HG03280 (cell line): ENCODE data around the gene H2AZ2.
A peak's percentile ranks its signal among the peaks of the same experiment; 100 is the strongest.
"Not testable (repeated sequence)": the region's sequence is repeated elsewhere in the genome, so short reads cannot be mapped to it uniquely, and the experiment has no call there.

Experiments
- ATAC-seq: cut with Tn5 transposase; IDR thresholded peaks from one replicate; pipeline ENCODE4 v1.9.1; 2021; ENCODE audit warnings: mild to moderate bottlenecking, moderate library complexity; ENCODE audit not compliant: unreplicated experiment

H2AZ2 gene

DNA sequence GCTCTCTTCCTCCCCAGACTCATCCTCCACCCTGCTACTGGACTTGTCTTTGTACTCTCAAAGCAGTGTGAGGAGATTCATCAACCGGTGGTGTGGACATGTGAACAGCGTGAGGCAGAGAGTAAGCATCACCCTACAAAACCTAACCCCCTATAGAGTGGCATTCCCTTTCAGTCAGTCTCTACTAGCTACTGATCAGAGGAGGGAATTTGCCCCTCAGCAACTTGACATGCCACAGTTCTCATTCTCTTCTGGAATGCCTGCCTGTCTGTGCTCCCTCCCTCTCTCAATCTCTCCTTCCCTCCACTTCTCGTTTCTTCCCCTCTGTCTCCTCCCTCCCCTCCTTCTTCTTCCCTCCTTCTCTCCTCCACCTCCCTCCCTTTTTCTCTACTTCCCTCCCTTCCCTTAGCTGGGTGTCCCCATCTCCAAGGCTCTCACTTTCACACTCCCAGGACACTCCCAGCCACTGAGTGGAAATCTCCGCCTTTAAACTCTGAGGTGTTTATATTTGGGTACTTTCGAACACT lies 24.6 kb downstream of the H2AZ2 start:
- ATAC-seq = no peak

DNA sequence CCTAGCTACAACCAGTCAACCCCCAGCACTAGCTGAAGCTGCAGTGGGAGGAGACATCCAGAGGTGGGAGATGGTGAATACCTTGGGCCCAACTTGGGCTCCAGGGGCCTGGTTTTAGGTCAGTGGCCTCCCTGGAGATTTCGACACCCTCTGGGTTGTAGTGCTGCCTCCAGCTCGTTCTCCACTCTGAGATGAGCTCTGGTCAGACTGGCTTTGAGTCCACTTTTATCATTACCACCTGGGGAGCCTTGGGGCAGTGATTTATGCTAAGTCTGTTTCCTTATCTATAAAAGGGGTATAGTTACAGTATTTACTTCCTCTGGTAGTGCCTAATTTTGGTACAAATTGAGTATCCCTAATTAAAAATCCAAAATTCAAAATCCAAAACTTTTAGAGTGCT lies 28.6 kb downstream of the H2AZ2 start:
- ATAC-seq = no peak

DNA sequence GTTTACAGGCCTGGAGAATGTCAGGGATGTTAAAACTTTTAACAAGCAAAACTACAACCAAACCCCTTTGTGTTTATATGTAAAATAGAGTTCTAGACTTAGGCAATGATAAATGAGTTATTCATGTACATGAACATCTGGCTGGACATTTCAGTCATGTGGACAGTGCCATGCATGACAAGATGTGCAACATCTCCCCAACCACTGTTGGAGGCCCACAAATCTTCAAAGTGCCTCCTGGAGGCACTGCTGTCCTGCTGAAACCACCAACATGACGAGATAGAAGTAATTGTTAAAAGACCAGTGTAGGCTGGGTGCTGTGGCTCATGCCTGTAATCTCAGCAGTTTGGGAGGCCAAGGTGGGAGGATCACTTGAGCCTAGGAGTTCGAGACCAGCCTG lies 33.0 kb downstream of the H2AZ2 start:
- ATAC-seq = no peak

DNA sequence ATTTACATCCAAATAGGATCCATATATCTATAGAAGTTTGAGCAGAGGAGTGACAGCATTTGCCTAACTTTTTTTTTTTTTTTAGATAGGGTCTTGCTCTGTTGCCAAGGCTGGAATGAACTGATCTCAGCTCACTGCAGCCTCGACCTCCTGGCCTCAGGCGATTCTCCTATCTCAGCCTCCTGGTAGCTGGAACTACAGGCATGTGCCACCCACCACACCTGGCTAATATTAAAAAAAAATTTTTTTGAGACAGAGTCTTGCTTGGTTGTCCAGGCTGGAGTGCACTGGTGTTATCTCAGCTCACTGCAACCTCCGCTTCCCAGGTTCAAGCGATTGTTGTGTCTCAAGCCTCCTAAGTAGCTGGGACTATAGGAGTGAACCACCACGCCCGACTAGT lies 36.3 kb downstream of the H2AZ2 start:
- ATAC-seq = no peak

DNA sequence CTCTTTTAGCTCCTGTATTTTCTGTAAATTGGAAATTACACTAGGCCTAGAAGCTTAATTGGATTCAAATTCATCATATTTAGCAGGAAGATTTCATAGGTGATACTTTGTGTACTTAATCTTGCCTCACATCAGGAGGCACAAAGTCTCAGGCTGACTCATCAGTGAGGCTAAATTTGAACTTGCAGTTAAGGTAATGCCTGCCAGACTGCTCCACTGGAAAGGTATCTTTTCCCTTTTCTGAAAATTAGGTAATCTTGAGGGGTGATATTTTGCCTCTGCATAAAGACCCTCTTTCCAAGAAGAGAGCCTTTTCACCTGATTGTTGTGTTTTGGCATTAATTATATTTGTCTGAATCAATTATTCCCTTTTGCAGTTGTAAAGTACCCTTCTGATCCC lies 36.8 kb downstream of the H2AZ2 start:
- ATAC-seq = no peak

DNA sequence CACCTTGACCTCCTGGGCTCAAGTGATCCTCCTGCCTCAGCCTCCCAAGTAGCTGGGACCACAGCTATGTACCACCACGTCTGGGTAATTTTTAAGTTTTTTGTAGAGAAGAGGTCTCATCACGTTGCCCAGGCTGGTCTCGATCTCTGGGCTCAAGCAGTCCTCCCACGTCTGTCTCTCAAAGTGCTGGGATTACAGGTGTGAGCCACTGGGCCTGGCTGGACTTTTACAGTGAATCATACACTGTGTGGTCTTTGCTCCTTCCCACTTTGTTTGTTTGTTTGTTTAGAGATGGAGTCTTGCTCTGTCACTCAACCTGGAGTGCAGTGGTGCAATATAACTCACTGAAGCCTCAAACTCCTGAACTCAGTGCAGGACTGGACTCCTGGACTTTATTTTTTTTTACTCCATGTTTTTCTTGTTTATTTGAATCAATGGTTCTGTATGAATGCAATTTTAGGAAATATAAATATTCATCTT lies 38.9 kb downstream of the H2AZ2 start:
- no peak for ATAC-seq

DNA sequence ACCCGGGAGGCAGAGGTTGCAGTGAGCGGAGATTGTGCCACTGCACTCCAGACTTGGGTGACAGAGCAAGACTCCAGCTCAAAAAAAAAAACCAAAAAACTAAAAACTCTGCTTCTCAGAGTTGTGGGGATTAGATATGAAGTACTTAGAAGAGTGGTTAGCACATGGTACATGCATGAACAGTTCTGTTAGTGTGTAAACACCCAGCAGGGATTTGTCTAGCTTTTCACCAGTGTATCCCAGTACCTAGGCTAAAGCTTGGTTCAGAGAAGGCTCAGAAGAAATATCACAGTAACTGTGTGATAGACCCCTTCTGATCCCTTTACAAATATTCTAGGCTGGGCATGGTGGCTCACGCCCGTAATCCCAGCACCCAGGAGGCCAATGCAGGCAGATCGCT lies 41.9 kb downstream of the H2AZ2 start:
- ATAC-seq = no peak

DNA sequence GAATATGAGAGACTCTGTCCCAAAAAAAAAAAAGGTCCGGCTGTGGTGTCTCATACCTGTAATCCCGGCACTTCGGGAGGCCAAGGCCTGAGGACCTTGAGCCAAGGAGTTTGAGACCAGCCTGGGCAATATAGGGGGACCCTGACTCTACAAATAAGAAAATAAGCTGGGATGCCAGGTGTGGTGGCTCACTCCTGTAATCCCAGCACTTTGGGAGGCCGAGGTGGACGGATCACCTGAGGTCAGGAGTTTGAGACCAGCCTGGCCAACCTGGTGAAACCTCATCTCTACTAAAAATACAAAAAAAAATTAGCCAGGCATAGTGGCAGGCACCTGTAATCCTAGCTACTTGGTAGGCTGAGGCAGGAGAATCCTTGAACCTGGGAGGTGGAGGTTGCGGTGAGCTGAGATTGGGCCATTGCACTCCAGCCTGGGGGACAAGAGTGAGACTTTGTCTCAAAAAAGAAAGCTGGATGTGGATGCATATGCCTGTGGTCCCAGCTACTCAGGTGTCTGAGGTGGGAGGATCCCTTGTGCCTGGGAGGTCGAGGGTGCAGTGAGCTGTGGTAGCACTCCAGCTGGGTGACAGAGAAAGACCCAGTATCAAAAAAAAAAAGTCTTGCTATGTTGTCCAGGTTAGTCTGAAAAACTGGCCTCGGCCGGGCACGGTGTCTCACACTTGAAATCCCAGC lies 43.9 kb downstream of the H2AZ2 start:
- not testable (repeated sequence) for ATAC-seq

DNA sequence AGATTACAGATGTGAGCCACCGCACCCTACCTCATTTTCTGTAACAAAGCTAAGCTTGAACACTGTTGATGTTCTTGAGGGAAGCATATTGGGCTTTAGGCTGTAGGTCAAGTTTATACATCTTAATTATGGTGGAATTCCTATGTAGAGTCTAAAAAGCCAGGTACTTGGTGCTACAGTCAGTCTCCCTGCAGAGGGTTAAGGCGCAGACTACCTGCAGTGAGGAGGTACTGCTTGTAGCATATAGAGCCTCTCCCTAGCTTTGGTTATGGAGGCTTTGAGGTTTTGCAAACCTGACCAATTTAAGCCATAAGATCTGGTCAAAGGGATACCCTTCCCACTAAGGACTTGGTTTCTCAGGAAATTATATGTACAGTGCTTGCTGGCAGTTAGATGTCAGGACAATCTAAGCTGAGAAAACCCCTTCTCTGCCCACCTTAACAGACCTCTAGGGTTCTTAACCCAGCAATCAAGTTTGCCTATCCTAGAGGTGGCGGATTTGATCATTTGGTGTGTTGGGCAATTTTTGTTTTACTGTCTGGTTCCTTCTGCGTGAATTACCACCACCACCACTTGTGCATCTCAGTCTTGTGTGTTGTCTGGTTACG lies 45.4 kb downstream of the H2AZ2 start:
- ATAC-seq = no peak

DNA sequence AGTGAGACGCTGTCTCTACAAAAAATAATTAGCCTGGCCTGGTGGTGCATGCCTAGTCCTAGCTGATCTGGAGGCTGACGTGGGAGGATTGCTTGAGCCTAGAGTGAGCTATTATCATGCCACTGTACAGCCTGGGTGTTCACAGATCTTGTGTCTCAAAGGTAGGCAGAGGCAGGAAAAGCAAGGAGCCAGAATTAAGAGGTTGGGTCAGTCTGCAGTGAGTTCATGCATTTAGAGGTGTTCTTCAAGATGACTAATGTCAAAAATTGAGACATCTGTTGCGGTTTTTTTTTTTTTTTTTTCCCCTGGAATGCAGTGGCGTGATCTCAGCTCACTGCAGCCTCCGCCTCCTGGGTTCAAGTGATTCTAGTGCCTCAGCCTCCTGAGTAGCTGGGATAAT lies 46.0 kb downstream of the H2AZ2 start:
- ATAC-seq = no peak

DNA sequence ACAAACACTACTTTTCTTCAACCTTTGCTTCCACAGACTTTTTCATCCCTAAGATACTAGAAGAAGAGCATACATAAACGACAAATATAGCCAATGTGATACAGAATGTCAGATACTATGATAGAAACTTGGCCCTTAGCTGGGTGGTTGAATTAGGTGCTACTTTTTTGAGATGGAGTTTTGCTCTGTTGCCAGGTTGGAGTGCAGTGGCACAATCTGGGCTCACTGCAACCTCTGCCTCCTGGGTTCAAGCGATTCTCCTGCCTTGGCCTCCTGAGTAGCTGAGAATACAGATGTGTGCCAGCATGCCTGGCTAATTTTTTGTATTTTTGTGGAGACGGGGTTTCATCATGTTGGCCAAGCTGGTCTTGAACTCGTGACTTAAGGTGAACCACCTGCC lies 47.9 kb downstream of the H2AZ2 start:
- ATAC-seq = no peak

DNA sequence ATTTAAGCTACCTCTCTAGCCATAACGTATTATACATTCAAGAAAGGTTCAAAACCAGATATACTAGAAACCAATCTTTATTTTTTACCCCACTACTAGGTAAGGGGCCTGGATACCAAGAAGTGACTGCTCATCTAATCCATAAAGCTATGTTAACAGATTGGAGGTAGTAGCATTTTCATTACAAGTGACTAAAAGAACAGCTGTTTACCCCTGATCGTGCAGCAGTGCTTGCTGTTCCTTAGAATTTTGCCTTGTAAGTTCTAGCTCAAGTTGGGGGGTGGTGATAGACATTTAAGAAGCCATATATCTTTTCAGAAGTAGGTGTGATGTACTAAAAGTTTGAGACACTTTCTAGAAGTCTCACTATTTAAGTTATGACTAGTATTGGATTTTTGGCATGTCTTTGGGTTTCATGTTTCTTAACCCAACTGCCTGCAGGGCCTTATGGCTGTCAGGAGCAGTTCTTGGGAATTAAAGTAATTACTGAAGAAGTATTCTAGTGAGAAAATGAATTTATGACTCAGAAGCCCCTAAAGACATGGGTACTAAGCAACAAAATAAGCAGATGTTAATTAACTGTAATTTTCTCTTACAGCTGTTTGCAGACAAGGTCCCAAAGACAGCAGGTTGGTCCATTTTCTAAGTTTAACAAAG lies 49.1 kb downstream of the H2AZ2 start:
- no peak for ATAC-seq

DNA sequence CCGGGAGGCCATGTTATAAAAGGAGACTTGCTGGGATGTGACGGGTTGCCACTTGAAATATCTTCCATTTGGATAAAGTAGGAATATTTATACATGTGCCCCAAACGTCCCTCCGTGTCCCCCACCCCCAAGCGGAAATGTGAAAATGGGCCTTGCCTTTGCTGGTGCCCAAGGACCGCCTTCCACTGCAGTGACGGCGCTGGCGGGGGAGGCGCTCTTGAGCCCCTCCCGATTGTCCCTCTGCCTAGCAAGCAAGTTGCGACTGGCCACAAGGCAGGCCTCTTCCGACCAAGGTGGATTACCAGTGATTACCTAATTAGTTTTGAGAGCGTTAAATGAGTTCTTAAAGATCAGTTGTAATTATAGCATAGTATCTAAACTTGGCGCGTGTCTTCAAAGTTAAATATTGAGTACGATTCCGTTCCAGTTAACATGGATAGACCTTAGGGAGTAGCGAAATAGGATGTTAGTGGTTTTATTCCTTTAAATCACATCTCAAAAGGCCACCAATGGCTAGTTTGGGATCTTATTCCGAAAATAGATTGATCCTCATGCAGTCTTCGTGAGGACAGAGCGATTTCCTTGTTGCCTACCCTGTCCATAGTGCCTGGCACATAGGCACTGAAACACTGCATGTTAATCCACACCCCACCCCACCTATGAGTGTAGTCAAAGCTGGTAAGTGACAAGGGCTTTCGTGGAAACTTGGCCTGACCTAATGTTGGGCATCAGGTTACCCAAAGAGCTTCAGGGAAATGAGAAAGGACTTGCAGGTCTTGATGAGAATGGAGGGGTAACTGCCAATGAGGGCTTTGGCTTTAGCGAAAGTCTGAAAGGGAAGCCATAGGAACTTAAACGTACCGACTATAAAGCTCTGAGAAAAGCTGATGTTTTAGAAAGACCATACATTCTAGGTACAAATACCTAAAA lies 50.3 kb downstream of the H2AZ2 start:
- peak; percentile 40 for ATAC-seq

DNA sequence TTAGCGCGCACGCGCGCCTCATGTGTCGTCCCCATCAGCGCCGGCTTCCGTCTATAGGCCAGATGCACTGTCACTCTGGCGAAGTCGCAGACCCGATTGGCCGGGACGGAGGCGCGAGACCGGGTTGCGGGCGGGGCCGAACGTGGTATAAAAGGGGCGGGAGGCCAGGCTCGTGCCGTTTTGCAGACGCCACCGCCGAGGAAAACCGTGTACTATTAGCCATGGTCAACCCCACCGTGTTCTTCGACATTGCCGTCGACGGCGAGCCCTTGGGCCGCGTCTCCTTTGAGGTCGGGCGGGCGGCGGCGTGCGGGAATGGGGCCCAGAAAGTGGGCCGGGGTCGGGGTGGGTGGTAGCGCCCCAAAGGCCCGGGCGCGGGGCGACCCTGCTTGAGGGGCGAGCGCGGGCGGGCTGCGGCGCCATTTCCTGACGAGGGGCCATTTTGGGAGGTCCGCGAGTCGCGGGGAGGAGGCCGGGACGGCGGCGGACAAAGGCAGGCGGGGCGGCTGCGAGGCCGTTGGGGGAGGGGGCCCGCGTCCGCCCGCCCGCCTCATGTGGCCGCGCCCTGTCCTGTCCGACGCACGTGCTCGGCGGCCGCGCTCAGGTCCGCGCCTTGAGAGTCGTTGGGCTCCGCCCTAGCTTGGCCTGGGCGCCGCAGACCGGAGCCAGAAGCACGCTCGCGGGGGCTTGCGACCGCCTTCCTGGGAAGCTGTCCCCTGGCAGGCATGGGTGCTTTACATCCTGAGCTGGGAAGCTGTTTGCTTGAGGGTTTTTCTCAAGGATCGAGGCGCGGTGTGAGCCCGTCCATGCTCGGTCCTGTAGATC lies 51.2 kb downstream of the H2AZ2 start, which contains the start of gene PPIA:
Gene PPIA, plus strand, starts transcription at position 178 of the 825 bp plus-strand sequence. Its CDS starts 44 bp downstream, at position 222.
- peak; percentile 92 for ATAC-seq

DNA sequence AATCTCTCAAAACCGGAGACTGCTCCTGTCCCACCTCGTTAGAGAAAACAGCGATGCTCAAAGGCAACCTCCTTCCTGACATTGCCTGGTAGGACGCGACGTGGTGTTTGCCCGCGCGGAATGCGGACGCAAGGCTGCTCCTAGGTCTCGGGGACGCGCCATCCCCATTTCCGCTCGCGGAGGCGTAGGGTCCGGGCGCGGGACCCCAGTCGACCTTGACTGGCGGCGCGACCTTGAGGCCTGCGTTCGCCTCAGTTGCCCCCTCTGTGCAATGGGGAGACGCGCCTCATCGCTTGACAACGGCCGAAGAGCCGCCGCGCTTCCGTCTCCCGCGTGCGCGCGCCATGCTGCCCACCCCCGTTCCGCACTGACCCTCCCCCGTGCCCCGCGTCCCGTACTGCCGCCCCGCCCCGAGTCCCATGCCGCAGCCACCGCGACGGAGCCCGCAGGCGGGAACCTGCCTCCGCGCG lies 51.8 kb downstream of the H2AZ2 start:
- no peak for ATAC-seq

DNA sequence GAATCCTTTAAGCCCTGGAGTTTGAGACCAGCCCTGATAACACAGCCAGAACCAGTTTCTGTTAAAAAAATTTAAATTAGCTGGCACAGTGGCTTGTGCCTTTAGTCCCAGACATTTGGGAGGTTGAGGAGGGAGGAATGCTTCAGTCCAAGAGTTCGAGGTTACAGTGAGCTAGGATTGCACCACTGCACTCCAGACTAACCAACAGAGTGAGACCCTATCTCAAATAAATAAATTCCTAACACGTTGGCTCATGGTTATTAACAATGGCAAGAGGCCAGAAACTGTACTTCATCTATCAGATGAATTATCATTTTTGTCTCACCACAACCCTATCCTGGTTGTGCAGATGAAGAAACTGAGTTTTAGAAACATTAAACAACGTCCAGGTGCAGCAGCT lies 53.6 kb downstream of the H2AZ2 start:
- ATAC-seq = no peak

DNA sequence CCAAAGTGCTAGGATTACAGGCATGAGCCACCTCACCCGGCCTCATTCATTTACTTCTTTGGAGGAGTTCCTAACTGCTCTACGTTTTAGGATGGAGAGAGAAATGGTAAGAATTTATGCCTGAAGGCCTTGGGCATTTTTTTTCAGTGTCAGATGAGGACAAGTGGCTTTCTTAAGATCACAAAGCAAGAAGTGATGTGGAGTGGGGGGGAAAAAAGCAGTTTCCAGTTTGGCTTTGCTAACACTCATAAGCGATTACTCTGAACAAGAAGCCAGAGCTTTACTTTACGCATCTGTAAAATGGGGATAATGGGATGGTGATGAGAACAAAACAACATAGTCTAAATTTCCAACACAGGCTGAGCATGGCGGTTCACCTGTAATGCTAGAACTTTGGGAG lies 54.0 kb downstream of the H2AZ2 start:
- no peak for ATAC-seq

DNA sequence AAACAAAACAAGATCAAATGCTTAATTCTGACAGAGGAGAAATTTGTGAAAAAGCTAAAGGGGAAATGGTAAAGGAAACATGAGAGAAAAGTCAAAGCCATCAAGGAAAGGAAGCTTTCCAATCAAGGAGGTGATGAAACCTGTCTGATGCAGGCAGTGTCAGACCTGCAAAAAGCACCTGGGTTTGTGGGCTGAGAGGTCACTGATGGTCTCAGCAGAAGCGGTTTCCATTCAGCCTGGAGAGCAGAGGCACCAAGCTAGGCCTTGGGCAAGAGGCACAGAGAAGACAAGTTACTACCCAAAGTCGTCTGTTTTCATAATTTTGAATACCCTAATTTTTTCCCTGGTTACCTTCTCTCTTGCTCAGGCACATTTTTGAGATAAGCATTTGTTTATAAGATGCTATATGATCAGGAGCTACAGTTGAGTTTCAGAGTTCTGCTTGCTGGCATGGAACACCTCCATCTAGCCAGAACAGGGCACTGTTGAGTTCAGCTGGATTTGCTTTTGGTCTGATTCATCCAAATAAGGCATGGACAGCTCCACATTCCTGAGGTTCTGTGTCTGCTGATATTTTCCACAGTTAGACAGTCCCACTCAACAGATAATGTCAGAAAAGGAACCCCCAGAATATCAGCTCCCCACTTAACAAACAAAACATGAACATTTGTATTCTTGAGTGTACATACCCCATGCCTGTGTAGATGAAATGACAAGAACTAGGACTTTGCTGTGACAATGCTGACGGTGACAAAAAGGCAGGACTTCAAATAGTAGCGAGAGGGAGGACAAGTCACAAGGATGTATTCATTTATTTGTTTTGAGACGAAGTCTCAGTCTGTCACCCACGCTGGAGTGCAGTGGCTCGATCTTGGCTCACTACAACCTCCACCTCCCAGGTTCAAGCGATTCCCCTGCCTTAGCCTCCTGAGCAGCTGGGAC lies 56.3 kb downstream of the H2AZ2 start:
- no peak for ATAC-seq

DNA sequence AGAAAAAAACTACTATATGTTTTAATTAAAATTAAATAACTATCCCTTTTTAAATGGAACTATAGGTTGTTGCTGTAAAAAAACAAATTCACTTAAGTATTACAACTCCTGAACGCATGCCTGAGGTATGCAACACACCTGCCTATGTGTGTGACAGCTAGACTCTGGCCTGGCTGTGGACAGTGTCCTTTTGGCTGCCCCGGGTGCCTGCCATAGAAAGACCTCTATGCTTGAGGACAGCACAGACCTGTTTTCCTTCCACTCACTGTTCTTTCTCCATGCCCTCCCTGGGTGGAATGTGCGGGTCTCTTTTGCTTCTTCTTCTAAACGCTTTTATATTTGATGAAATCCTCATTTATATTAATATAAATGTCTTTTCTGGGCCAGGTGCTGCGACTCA lies 57.9 kb downstream of the H2AZ2 start:
- no peak for ATAC-seq
